GM18517 (cell line): ENCODE data around the gene IL16.

Source experiments
- ATAC-seq: cut with Tn5 transposase; IDR thresholded peaks from one replicate; pipeline ENCODE4 v1.9.1; 2021; ENCODE audit warnings: mild to moderate bottlenecking, moderate library complexity; ENCODE audit not compliant: unreplicated experiment

The IL16 gene

GRCh38 chr15:81273200-81273599 is 76.5 kb downstream of the IL16 start:
- ATAC-seq: no peak

- ATAC-seq: no peak
These were observed 77.2 kb downstream of the IL16 start for GRCh38 chr15:81273855-81274254.

- no peak for ATAC-seq
These were observed 77.6 kb downstream of the IL16 start for GRCh38 chr15:81274255-81274654.

GRCh38 chr15:81274931-81275707 is 78.4 kb downstream of the IL16 start:
- peak; percentile 81 for ATAC-seq

GRCh38 chr15:81275711-81276392 is 79.2 kb downstream of the IL16 start:
- ATAC-seq: no peak

- ATAC-seq: no peak
These were observed 80.3 kb downstream of the IL16 start for GRCh38 chr15:81276967-81277366.

GRCh38 chr15:81277851-81278250 is 81.2 kb downstream of the IL16 start:
- ATAC-seq: no peak

GRCh38 chr15:81278306-81279029 is 81.8 kb downstream of the IL16 start:
- no peak for ATAC-seq

- no peak for ATAC-seq
These were observed 83.2 kb downstream of the IL16 start for GRCh38 chr15:81279621-81280485.

GRCh38 chr15:81280696-81281455 is 84.2 kb downstream of the IL16 start:
- no peak for ATAC-seq

GRCh38 chr15:81281456-81281735 is 84.7 kb downstream of the IL16 start:
- no peak for ATAC-seq

- no peak for ATAC-seq
These were observed 85.3 kb downstream of the IL16 start for GRCh38 chr15:81281766-81282605.

- ATAC-seq: no peak
These were observed 85.9 kb downstream of the IL16 start for GRCh38 chr15:81282606-81282895.

- no peak for ATAC-seq
These were observed 86.2 kb downstream of the IL16 start for GRCh38 chr15:81282911-81283310.

- ATAC-seq: no peak
These were observed 87.8 kb downstream of the IL16 start for GRCh38 chr15:81284256-81285031.

- no peak for ATAC-seq
These were observed 88.8 kb downstream of the IL16 start for GRCh38 chr15:81285461-81285860.

GRCh38 chr15:81286621-81287121 is 90.0 kb downstream of the IL16 start:
- no peak for ATAC-seq

- ATAC-seq: no peak
These were observed 91.4 kb downstream of the IL16 start for GRCh38 chr15:81288040-81288439.

GRCh38 chr15:81288616-81289015 is 91.9 kb downstream of the IL16 start:
- no peak for ATAC-seq
